ENCODE data around the gene NFATC4.
A peak's percentile ranks its signal among the peaks of the same experiment; 100 is the strongest.

NFATC4 gene

GRCh38 chr14:24395609-24396582, 27.9 kb downstream of the NFATC4 start:
- no peak overlapping the region for H3K4me3 ChIP-seq (ENCODE audit: low read length)
- TF ChIP-seq, protein P1, sequence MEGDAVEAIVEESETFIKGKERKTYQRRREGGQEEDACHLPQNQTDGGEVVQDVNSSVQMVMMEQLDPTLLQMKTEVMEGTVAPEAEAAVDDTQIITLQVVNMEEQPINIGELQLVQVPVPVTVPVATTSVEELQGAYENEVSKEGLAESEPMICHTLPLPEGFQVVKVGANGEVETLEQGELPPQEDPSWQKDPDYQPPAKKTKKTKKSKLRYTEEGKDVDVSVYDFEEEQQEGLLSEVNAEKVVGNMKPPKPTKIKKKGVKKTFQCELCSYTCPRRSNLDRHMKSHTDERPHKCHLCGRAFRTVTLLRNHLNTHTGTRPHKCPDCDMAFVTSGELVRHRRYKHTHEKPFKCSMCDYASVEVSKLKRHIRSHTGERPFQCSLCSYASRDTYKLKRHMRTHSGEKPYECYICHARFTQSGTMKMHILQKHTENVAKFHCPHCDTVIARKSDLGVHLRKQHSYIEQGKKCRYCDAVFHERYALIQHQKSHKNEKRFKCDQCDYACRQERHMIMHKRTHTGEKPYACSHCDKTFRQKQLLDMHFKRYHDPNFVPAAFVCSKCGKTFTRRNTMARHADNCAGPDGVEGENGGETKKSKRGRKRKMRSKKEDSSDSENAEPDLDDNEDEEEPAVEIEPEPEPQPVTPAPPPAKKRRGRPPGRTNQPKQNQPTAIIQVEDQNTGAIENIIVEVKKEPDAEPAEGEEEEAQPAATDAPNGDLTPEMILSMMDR (IDR thresholded peaks at IDR 0.05; ENCODE audit: insufficient read depth, low read depth, low read length, missing control alignments) = no peak
- DNase-seq (ENCODE audit: low read depth) = peak; percentile 91

- DNase-seq (ENCODE audit: low read depth) = no peak
- TF ChIP-seq, protein P1 (IDR thresholded peaks at IDR 0.05; ENCODE audit: insufficient read depth, low read depth, low read length, missing control alignments) = no peak
- no peak overlapping the region for H3K4me3 ChIP-seq (ENCODE audit: low read length)
These were observed 29.8 kb downstream of the NFATC4 start for GRCh38 chr14:24397639-24398292.

DNA sequence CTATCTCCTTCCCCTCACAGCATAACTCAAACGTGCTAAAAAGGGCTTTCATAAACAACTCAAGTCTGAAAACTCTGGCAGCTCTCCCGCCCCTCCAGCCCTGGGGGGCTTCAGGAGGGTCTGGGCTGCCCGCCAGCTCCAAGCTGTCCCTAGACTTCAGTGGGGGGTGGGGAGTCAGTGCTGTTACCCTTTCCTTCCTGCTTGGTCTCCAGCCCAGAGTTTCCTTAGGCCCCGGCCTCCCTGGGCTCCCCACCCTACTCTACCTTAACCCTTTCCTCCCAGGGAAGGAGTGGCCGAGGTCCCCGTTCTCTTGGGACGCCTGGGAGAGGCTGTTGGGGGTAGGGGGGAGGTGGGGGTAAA, 30.3 kb downstream of the NFATC4 start:
- H3K4me3 ChIP-seq (ENCODE audit: low read length) = peak overlapping the region; percentile 56
- TF ChIP-seq, protein P1 (IDR thresholded peaks at IDR 0.05; ENCODE audit: insufficient read depth, low read depth, low read length, missing control alignments) = no peak
- no peak for DNase-seq (ENCODE audit: low read depth)

DNA sequence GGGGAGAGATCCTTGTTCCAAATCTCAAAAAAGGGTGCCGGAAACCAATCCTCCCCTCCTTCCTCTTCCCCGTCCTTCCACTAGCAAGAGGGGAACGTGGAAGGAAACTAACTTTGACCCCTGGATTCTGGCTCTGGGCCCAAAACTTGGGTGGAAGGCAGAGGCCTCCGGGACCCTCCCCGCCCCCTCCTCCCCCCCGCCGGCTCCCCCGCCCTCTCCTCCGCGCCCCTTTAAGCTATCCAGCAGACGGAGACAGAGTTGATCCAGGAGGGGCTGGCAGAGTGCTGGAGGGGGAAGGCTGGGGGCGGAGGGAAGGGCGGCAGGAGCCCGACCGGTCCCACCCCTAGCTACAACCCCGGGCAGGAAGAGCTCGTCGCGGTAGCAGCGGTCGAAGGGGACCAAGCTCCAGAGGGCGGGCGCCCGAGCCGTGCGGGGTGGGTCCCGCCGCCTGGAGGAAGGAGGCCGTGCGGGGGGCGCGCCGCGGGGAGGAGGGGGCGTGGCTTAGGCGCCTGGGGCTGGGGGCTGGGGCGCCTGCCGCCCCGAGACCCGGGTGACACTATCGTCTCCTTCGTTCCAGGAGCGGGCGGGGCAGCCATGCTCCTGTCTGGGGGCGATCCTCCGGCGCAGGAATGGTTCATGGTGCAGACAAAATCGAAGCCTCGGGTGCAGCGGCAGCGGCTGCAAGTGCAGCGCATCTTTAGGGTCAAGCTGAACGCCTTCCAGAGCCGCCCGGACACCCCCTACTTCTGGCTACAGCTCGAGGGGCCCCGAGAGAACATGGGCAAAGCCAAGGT, 30.9 kb downstream of the NFATC4 start, which contains the start of gene NYNRIN:
Gene NYNRIN (plus strand): TSS at position 351 of the 794 bp plus-strand sequence. CDS start 244 bp downstream, at position 595.
- H3K4me3 ChIP-seq (ENCODE audit: low read length) = peak within 1 kb of the TSS; percentile 56
- TF ChIP-seq, protein P1 (IDR thresholded peaks at IDR 0.05; ENCODE audit: insufficient read depth, low read depth, low read length, missing control alignments) = no peak
- peak; percentile 27 for DNase-seq (ENCODE audit: low read depth)

- H3K4me3 ChIP-seq (ENCODE audit: low read length) = peak overlapping the region; percentile 56
- no peak for DNase-seq (ENCODE audit: low read depth)
- TF ChIP-seq, protein P1 (IDR thresholded peaks at IDR 0.05; ENCODE audit: insufficient read depth, low read depth, low read length, missing control alignments) = no peak
These were observed 31.5 kb downstream of the NFATC4 start for GRCh38 chr14:24399447-24399822.

GRCh38 chr14:24399999-24400718, 32.2 kb downstream of the NFATC4 start:
- peak overlapping the region; percentile 56 for H3K4me3 ChIP-seq (ENCODE audit: low read length)
- TF ChIP-seq, protein P1 (IDR thresholded peaks at IDR 0.05; ENCODE audit: insufficient read depth, low read depth, low read length, missing control alignments) = no peak
- no peak for DNase-seq (ENCODE audit: low read depth)
